Activated CD4-positive, alpha-beta T cell treated with anti-CD3 and anti-CD28 coated beads, Interleukin-2, amount 50 U/mL, for 4 hours (primary cell): Measurements from ENCODE around the gene STK39.

Experiments used
- DNase-seq, 2 experiments: peaks; one replicate each; pipeline ENCODE4 v3.0.0-alpha.2; 2020

The STK39 gene

DNA sequence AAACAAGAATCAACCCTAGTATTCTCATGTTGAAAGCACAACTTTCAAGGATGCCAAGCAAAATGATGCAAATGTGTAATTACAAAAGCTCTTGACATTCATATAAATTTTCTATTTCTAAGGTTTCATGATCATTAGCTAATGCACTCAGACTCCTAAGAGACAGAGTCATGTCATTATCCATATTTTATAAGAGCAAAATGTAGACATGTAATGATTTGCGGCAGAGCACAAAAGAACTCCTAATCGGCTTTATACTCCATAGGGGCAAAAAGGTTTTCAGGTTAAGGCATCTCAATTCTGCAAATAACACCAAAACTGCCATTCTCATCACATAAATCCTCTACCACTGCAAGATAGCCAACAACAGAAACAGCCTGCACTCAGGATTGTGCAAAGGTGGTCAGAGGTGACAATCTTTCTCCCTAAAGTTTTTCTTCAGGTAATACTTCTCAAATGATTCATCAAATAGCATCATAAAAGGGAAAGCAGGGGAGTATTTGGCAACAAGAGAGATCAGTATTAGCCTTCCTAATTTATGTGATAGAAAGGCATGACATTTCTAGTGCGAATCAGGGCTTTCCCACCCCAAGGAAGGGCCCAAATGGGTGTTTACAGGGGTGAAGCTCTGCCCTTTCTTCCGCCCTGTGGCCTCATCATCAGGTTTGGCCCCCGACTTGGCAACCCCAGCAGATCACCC, 64.7 kb downstream of the STK39 start:
- DNase-seq: no peak

DNA sequence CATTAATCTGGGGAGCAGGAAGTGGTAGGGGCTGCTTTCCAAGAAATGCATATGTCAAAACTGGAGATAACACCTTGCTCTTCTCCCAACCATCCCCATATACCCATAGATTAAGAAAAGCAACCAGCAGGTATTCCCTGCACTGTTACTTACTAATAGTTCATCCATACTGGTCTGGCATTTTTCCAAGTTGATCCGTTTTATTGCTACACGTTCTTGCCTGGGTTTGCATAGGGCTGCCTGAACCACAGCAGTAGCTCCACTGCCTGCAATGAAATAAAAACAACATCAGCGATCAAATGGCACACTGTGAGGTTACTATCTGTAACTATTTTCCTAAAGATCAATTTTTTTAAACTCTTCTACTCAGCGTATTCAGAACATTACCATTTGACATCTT, 65.6 kb downstream of the STK39 start:
- DNase-seq: no peak

DNA sequence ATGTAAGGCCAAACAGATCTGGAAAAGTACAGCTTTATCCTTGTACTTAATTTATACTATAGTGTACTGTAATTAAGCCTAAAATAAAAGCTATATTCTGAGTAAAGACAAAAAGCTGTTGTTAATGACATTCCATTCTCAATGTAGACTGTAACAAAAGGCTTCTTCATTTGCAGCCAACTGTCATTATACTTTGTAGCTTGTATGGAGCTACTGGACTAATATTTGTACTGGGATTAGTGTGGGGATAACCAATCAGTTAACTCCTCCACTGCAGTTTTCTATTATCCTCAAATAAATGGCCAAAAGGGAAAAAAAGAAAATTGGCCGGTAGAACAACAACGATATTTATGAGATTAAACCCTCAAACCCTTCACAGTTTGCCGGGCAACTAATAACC, 66.5 kb downstream of the STK39 start:
- DNase-seq: no peak

DNA sequence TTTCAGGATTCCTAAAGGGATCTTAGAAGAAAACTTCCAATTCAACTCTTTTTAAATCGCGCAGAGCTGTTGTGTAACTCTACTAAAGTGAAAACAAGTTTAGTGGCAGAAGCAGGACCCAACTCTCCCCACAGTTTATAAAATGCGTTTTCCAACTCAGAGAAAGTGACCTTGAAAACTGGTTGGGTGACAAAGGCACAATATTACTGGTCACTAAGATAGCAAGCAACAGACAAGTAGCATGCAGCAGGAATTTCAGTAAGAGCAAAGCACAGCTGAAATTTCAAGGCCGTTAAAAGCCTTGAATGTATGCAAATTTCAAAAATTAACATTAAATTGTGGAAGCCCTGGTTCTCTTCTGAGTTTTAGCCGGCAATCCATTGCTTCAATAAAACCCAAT, 66.9 kb downstream of the STK39 start:
- no peak for DNase-seq

DNA sequence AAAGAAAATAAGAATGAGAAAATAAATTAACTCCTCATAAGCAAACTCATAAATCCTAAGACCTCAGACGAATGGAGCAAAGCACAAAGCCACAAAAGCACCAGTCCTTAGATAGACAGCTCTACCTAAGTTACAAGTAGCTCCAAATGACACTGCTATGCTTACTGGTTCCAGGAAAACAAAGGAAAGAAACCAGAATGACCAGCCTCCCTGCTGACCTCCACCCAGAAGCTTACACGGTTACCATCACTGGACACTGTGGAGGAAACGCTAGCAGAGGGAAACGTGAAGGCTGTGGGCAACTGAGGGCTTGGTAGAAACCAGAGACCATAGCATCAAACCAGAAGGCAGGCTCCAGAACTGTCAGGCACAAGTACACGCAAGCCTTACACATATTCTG, 67.8 kb downstream of the STK39 start:
- DNase-seq: no peak

DNA sequence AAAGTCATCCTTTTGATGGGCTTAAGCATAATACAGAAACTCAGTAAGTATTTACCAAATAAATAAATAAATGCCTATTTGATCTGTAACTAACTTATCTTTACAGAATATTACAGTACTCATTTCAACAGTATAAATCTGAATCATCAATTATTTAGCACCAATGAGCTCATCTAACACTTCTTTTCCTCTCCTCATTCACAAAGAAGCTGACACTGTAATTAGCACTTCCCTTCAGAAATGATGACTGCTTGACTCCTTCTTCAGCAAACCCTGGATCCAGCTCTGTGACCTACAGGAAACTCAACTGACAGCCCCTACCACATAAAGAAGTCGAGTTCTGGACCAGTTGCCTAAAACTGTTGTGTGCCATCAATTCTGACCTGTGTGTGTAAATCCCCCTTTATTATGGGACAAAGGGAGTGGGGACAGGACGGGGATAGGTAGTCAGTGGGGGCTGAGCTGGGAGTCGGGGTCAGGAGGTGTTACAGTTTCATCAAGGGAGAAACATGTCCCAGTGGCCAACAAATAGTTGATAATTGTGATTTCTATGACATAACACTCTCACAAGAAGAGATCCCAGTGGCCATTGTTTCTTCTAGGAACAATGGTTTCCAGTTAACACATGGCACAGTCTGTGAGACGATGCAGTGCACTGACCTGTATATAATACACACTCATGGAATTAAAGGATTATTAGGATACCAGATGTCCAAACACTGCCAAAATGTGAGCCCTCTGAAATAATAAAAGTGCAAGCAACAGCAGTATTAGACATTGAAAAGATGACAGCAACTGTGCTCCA, 68.7 kb downstream of the STK39 start:
- DNase-seq: no peak

DNA sequence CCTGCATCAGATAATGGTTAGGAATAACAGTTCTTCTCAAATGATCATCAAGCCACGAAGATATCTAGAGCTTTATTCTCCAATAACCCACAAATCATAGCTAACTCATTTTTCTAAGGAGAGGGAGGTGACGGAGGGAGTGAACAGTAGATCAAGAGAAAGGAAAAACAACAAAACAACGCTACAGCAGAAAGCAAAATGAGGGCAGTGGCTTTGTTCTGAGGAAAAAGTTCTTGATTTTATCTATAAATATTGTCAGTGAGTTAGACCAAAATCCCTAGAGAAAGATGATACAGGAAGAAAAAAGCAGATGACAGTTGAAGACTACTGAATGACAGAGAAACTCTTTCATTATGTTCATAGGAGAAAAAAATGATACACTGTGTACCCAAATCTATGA, 71.0 kb downstream of the STK39 start:
- no peak for DNase-seq

DNA sequence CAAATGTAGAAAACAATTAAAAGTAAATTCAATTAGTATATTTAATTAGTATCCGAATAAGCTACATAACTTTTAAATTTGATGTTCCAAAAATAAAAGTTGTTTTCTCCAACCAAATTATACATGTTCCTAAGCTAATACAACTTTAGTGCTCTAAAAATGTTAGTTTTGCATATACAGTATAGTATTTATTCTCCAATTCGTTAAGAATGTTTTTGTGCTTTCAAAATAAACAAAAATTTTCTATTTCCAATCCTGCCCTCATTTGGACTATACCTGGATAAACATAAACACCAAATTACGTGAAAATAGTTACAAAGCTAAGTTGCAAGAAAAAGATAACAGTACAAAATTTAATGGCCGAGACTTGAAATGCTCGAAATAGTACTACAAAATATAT, 71.9 kb downstream of the STK39 start:
- no peak for DNase-seq

DNA sequence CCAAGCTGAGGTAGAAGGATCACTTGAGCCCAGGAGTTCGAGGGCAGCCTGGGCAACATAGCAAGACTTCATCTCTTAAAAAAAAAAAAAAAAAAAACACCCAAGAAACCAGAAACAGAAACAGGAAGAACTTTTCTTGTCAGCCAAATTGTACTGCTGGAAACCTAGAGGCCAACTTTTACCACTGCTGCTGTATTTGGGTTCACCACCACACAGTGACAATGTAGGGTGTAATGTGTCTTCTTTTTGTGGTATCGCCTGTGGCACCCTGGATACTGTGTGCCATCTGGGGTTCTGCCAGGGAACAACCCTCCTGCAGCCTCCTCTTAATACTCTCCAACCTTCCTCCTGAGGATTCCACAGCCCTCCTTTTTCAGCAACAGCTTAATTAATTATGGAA, 72.6 kb downstream of the STK39 start:
- no peak for DNase-seq

DNA sequence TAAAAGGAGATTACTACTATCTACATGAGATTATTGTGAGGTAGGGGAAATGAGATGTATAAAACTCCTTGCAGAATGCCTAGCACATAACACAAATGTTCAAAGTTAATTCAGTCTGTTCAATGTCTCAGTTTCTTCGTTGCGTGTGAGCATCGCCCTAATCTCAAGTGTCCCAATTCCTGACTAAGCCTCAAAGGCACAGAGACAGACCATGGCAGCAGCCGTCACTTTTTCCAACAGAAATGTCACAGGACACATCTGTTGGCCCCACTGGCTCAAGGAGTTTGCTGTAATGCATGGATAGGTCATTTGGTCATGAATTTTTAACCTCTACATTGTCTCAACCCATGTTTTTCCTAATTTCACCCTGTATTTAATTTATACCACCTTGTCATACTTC, 75.3 kb downstream of the STK39 start:
- DNase-seq: no peak

DNA sequence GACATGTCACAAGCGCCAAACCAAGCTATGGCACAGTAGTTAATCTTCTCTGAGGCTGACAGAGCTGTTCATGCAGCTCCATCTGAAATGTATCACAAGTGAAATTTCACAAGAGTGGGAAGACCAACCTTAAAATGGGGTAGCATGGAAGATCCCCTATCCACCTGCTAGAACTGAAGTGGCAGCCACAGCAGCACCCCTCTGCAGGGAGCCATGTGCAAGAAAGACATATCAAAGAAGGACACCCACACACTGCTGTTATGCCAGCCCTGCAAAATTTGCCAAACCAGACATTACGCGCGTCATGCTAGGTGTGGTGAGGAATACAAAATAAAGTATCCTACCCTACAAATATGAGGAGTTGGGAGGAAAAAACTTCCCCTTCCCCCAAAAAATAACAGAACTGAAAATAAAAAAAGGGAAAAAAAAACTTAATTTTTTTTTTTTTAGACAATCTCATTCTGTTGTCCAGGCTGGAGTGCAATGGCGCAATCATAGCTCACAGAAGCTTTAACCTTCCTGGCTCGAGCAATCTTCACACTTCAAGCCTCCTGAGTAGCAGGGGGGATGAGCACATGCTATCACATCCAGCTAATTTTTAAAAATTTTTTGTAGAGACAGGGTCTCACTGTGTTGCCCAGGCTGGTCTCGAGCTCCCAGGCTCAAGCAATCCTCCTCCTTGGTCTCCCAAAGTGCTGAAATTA, 76.2 kb downstream of the STK39 start:
- no peak for DNase-seq

DNA sequence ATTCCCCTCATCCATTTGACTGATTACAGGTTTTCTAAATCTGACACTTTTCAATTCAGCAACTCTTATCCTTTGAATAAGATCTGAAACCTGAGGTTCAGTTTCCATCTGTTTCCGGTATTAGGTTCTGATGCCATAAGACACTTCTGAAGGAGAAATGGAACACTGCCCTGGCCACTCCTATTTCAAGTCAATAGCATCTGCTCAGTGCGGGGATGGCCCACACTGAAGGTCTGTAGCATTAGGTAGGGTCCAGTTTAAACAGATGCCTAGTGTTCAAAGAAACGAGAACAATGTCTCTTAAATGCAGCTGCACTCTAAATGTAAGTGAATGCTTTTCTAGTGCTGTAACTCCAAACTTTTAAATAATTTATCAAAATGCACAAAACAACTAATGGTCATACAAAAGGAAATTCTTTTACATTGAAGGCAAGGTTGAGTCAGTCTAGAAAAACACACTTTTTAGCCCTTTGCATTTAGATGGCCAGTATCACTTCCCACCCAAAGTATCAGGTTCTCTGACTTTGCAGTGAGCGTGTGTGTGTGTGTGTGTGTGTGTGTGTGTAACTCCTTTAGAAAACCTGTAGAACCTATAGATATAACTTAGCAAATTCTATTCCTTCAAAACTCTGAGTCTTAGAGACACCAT, 78.2 kb downstream of the STK39 start:
- no peak for DNase-seq

DNA sequence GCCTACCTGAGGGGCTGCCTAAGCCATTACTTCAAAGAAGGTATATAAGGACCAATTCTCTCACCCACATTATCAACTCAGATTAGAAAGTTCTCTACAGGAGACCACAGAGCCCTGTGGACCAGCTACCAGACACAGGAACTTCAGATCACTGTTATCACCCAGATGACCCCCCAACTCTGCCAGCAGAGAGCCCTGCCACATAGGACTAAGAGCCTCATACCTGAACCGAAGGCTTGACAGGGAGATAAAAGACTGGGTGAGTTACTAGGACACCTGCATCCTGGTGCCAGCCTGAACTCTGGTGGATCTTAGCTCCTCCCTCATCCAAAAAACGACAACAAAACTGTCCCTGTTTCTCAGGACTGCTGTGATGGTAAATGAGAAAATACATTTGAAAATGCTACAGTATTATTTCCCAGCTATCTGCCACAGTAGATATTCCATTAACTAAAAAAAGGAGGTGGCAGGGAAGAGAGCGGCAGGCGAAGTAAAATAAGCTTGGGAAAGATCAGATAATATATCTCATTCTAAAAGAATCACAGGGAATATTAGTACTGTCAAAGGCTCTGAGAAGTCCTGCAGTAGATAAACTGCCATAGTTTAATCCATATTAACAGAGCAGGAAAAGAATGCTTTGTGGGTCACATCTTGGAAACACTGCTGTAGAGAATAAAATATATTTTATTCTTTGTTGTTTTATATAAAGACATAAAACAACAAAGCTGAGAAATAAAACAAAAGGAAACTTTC, 79.7 kb downstream of the STK39 start:
- DNase-seq: no peak

DNA sequence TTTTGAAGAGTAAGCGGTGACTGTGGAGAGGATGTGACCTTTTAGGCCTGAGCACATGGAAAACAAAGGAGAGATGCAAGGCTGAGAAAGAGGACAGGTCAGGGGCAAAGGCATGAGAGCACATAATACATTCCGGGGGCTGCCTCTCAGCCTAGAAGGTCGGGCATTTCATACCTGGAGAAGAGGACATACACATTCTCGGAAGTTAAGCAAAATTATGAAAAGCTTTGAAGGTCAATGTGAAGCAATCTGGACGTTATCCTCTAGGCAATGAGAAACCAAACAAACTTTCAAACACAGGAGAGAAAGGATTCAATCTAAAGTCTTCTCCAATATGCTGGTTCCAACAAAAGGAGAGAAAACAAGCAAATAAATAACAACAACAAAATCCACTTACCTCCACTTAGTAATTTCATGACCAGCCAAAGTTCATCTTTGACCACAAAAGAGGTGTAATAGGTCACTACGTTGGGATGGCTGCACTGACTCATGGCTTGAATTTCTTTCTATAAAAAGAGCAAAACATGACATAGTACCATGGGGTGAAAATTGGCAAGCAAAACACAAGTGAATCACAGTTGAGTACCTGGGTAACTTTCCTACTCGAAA, 80.4 kb downstream of the STK39 start:
- DNase-seq: no peak

DNA sequence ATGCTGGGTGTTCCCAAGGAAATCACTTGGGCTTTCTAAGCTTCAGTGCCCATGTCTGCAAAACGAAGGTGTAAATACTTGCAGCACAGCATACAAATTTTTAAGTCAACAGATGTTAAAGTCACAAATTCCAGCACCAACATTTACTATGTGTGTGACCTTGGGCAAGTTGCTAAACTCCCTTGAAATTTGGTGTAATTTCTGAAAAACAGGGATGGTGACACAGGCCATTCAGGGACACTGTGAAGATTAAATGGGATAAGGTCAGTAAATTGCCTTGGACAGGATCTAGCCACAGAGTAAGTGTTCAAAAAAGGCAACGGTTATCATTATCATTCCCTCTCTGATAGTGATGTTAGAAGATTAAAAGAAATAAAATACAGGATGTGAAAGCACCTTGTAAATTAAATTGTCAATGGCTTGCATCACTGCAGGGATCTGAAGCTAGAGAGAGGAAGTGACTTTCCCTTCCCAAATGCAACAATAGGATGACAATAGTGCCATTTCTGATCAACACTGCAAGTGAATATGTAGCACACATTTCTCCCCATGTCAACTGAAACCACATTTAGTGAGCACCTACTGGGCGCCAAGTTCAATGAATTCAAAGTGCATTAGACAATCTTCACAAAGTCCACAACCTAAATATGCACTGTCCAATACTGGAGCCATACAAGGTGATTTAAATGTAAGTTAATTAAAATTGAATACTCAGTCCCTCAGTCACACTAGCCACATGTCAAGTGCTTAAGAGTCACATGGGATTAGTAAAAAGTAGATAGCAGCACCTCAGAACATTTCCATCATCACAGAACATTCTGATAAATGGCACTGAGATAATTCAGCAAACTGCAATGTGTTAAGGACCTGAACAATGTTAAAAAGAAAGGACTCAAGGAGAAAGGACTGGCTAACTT, 81.2 kb downstream of the STK39 start:
- DNase-seq: no peak

DNA sequence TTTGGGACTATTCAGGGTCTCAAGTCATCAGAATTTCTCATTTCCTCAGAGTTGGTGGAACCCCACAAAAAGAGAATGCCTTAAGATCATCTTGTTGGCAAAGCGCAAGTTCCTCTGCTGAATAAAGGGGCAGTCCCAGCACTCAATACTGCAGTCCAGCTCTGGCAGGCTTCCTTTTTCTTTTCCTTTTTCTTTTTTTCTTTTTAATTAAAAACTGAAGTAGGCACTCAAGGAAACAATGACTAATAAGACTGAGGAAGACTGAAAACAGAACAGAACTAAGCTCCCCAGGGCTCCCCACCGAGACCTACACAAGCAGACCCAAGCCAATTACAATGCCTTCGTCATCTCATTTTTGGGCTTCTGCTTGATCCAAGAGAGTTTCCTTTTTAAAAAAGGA, 82.0 kb downstream of the STK39 start:
- no peak for DNase-seq

DNA sequence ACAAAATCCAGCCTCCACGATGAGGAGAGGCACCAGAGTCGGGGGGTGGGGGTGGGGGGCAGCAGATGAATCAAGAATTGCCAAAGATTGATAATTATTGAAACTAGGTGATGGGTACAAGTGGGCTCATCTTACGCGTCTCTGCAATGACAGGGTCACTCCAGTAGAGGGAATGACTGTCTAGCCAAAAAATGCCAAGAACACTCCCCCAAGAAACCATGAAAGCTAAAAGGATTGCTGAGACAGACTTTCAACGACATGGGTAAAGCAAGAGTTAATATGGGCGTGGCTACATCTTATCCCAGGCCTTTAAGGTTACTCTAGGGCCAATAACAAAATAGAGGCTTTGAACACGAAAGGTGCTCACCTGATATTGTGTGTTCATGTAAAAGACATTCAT, 86.5 kb downstream of the STK39 start:
- no peak for DNase-seq

DNA sequence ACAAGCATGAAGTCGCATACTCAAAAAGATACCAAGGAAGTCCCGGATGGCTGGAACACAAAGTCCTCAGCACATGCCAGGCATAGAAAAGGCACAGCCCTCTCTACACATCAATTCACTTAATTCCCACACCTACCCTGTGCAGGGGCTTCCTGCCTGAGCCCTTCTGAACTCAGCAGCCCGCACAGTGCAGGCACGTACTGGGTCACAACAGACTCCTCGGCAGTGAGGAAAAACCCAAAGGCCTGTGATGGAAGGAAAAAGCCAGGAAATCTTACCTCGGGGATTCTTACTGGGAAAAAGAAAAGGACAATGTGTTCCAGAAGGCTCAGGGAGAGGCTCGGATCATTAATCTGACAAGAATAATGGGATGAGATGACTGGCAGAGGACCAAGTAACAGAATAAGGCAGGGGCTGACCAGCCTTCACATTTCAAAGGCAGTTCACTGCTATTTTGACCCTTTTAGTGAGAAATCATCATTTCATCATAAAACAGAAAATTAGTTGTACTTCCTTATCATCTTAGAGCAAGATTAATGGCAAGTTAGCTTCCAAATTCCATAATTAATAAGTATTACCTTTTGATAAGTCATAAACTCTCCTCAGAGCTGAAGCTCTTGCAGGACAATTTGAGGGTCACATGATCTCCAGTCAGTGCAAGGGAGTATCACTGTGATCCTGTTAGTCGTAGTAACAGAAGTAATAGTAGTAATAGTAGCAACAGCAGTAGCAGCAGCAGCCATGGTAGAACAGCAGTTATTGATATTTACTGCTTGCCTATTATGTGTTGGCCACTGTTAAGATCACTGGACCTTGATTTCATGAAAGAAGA, 87.4 kb downstream of the STK39 start:
- DNase-seq: no peak

DNA sequence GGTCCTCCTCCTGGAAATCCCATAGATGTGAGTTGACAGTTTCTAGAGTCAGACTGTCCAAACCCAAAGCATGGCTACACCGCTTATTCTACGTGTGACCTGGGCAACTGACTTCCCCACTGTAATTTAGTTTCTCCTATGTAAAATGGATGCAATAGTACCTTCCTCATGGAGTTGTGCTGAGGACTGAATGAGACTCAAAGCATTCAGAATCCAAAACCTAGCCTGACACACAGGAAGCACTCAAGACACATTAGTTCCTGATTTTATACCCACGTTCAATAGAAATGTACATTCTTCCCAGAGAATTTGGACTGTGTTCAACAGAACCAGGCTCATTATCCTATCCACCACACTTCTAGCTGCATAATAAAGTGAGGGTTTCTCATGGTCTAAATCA, 88.8 kb downstream of the STK39 start:
- no peak for DNase-seq

DNA sequence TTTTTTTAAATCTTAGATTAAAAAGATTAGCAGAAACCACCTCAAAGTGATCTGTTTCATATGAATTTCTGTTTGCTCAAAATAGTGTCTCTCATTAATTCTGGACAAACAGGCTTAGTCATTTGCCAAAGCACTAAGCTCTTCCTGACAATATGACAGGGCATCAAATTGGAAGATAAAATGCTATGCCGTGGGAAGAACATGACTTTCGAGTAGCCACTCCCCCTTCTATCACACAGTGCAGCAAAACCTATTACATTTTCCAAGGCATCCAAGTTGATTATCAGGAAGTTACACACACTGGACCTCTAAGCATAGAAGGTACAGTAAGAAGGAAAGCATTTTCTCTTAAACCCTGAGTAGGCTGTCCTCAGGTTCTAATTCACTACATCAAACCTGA, 89.5 kb downstream of the STK39 start:
- no peak for DNase-seq
